ENCODE results near the gene SLC30A3.

DNA sequence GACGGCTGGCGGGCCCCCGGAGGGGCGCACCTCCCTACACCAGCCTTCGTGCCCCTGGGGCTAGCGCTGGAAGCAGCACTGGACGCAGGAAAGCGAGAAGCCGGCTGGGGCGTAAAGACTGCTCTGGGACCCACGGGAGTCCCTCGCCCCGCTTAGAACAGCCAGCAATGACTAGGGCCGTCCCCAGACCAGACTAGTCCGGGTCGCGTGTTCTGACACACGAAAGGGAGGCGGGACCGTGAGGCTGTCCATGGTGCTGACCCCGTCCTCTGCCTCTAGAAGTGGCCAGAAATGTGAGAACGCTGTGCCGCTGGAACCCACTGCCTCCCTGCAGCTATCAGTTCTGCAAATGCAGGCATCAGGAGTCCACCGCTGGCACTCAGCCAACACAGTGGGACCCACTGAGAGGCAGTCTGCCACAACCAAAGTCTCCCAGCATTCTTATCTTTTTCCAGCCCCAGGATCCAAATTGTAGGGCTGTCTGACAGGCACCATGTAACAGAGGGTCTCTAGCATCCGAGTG, 45.6 kb upstream of the SLC30A3 start, which contains the start of gene UCN:
- TF ChIP-seq EZH2 (conservative IDR thresholded peaks at IDR 0.05; ENCODE audit: low read depth, low read length) = no peak
- TF ChIP-seq SETDB1 (CRISPR knock-in tag; IDR thresholded peaks at IDR 0.05; ENCODE audit: borderline replicate concordance) = no peak
- TF ChIP-seq KLF12 (CRISPR knock-in tag; IDR thresholded peaks at IDR 0.05; ENCODE audit: borderline replicate concordance) = no peak
- TF ChIP-seq, protein P1, sequence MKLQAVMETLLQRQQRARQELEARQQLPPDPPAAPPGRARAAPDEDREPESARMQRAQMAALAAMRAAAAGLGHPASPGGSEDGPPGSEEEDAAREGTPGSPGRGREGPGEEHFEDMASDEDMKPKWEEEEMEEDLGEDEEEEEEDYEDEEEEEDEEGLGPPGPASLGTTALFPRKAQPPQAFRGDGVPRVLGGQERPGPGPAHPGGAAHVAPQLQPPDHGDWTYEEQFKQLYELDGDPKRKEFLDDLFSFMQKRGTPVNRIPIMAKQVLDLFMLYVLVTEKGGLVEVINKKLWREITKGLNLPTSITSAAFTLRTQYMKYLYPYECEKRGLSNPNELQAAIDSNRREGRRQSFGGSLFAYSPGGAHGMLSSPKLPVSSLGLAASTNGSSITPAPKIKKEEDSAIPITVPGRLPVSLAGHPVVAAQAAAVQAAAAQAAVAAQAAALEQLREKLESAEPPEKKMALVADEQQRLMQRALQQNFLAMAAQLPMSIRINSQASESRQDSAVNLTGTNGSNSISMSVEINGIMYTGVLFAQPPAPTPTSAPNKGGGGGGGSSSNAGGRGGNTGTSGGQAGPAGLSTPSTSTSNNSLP (IDR thresholded peaks at IDR 0.05; ENCODE audit: low read depth, low read length) = no peak
- TF ChIP-seq ZNF766 (CRISPR knock-in tag; IDR thresholded peaks at IDR 0.05; ENCODE audit: borderline replicate concordance) = no peak
- no peak for TF ChIP-seq ARNT (IDR thresholded peaks at IDR 0.05)
